ENCODE measurements around the gene CYSTM1. TPM values are rescaled to one million over a fixed set of nuclear protein-coding genes. Genes with fewer than 3 reads are reported as not detected.
A peak's percentile ranks its signal among the peaks of the same experiment; 100 is the strongest.

The CYSTM1 gene
- total and polyA plus RNA-seq, 4 experiments from 2014 or later = 5.0 to 21.1 (median 9.5) TPM

DNA sequence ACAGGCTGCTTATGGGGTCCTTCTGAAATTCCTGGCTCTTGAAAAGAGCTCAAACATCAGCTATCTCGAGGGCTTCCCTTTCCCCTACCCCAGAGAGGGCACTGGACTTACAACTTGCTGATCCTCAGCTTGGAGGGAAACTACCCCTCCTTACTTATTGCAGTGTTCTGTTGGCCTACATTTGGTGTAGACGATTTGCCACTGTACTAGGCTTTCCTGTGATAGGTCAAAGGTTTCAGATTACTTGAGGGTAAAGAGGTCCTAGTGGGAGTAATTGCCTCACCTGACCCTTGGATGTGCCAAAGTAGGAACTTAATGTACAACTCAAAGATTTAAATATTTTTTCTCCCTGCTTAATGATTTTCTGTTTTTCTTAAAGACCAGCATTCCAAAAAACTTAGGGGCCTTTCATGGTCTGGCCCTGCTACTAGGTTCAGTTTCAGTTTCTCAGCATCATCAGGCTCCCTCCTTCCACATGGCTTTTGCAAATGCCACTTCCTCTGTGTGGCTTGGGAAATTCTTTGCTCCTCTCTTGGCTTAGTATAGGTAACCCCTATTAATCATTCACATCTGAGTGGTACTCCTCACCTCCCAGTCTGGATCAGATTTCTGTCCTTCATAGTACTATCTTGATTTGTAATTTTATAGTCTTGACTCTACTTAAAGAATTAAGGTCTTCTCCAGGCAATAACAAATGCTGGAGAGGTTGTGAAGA is 32.4 kb downstream of the CYSTM1 start:
- H3K27ac Mint-ChIP-seq = no peak overlapping the region
- no peak for DNase-seq
- ChIA-PET CTCF (ENCODE audit: partially characterized antibody) (no interaction called here), POLR2A (ENCODE audit: partially characterized antibody) (no interaction called here)
- Histone ChIP-seq H3K4me3 (ENCODE audit: low read length in 2 of 2) (no peak overlapping the region), H3K36me3 (ENCODE audit: insufficient read depth, low read length) (no peaks in the 10 kb centered on the region), H3K27me3 (ENCODE audit: insufficient read depth, low read length) (no peaks in the 10 kb centered on the region), H3K9me3 (ENCODE audit: control insufficient read depth in 1 of 2, low read length in 2 of 2) (no peaks in the 10 kb centered on the region), H3K4me1 (ENCODE audit: insufficient read depth, low read length) (no peaks in the 10 kb centered on the region), H3K27ac (ENCODE audit: low read depth, low read length) (no peak overlapping the region)
- no peak overlapping the region for H3K4me3 Mint-ChIP-seq
- no peaks in the 10 kb centered on the region for H3K9me3 Mint-ChIP-seq
- H3K36me3 Mint-ChIP-seq = peaks cover 0 to 4% of the 10 kb centered on the region in 2 donors
- no peaks in the 10 kb centered on the region for H3K4me1 Mint-ChIP-seq
- no peaks in the 10 kb centered on the region for H3K27me3 Mint-ChIP-seq
- intact Hi-C loops (cut with micrococcal nuclease) = no loop called here

DNA sequence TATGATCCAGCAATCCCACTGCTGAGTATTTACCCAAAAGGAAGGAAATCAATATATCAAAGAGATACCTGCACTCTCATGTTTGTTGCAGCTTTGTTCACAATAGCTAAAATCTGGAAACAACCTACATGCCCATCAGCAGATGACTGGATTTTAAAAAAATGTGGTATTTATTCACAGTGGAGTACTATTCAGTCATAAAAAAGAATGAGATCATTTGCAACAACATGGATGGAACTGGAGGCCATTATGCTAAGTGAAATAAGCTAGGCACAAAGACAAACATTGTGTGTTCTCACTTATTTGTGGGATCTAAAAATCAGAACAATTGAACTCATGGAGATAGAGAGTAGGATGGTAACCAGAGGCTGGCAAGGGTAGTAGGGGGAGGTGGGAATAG is 33.1 kb downstream of the CYSTM1 start:
- DNase-seq = no peak
- Mint-ChIP-seq H3K27ac (peak overlapping the region in 1 of 7 donors; percentile 54), H3K9me3 (no peaks in the 10 kb centered on the region), H3K36me3 (peaks cover 0 to 4% of the 10 kb centered on the region in 2 donors), H3K4me1 (no peaks in the 10 kb centered on the region), H3K4me3 (no peak overlapping the region), H3K27me3 (no peaks in the 10 kb centered on the region)
- intact Hi-C loops (cut with micrococcal nuclease) = no loop called here
- no peak overlapping the region for H3K4me3 ChIP-seq (ENCODE audit: low read length in 2 of 2)
- H3K27ac ChIP-seq (ENCODE audit: low read depth, low read length) = no peak overlapping the region
- H3K36me3 ChIP-seq (ENCODE audit: insufficient read depth, low read length) = no peaks in the 10 kb centered on the region
- ChIA-PET CTCF (ENCODE audit: partially characterized antibody) (no interaction called here), POLR2A (ENCODE audit: partially characterized antibody) (no interaction called here)
- no peaks in the 10 kb centered on the region for H3K4me1 ChIP-seq (ENCODE audit: insufficient read depth, low read length)
- no peaks in the 10 kb centered on the region for H3K27me3 ChIP-seq (ENCODE audit: insufficient read depth, low read length)
- no peaks in the 10 kb centered on the region for H3K9me3 ChIP-seq (ENCODE audit: control insufficient read depth in 1 of 2, low read length in 2 of 2)

DNA sequence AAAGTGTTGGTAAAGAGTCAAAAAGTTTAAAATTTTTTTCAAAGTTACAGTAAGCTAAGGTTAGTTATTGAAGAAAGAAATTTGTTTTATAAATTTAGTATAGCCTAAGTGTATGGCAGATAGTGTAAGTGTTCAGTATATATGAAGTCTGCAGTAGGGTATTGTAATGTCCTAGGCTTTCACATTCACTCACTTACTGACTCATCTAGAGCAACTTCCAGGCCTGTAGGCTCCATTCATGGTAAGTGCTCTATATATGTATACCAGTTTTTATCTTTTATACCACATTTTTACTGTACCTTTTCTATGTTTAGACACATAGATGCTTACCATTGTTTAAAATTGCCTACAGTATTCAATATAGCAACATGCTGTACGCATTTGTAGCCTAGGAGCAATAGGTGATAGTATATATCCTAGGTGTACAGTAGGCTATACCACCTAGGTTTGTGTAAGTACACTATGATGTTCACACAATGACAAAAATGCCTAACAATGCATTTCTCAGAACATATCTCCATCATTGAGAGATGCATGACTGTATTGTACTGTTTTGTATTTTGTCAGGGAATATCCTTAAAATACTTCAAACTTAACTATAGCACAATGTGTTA is 38.5 kb downstream of the CYSTM1 start:
- H3K36me3 ChIP-seq (ENCODE audit: insufficient read depth, low read length) = no peaks in the 10 kb centered on the region
- no peaks in the 10 kb centered on the region for H3K9me3 ChIP-seq (ENCODE audit: control insufficient read depth in 1 of 2, low read length in 2 of 2)
- H3K4me3 Mint-ChIP-seq = no peak overlapping the region
- H3K27ac ChIP-seq (ENCODE audit: low read depth, low read length) = no peak overlapping the region
- no peaks in the 10 kb centered on the region for H3K4me1 ChIP-seq (ENCODE audit: insufficient read depth, low read length)
- DNase-seq = no peak
- H3K4me1 Mint-ChIP-seq = peaks cover 0 to 12% (median 4%) of the 10 kb centered on the region in 4 donors
- H3K9me3 Mint-ChIP-seq = no peaks in the 10 kb centered on the region
- H3K27me3 Mint-ChIP-seq = no peaks in the 10 kb centered on the region
- ChIA-PET POLR2A (ENCODE audit: partially characterized antibody) (no interaction called here), CTCF (ENCODE audit: partially characterized antibody) (no interaction called here)
- no peaks in the 10 kb centered on the region for H3K27me3 ChIP-seq (ENCODE audit: insufficient read depth, low read length)
- intact Hi-C loops (cut with micrococcal nuclease) = no loop called here
- no peak overlapping the region for H3K27ac Mint-ChIP-seq
- no peak overlapping the region for H3K4me3 ChIP-seq (ENCODE audit: low read length in 2 of 2)
- H3K36me3 Mint-ChIP-seq = no peaks in the 10 kb centered on the region

DNA sequence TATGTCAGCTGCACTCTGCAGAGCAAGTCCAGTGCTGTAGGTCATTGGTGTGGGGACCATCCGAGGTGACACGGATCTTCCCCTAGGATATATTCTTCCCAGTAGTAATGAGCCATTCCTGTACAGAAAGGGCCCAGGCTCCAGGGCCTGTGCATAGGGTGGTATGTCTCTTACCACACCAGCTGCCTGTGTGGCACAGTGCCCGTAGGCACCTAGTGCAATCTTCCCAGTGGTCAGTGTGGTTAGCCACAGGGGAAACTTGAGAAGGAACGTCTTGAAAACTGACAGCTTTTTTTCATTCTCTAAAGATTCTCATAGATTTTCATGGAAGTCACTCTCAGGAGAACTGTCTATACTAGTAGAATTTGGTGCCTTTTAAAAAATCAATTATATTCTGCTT is 39.8 kb downstream of the CYSTM1 start:
- Mint-ChIP-seq H3K4me1 (peaks cover 0 to 12% (median 4%) of the 10 kb centered on the region in 4 donors), H3K9me3 (no peaks in the 10 kb centered on the region), H3K4me3 (no peak overlapping the region), H3K27me3 (no peaks in the 10 kb centered on the region), H3K27ac (peak overlapping the region in 1 of 7 donors; percentile 15), H3K36me3 (no peaks in the 10 kb centered on the region)
- ChIA-PET POLR2A (ENCODE audit: partially characterized antibody) (no interaction called here), CTCF (ENCODE audit: partially characterized antibody) (interaction anchor here (0.6 kb wide), 1 partner anchor 38 kb away, joined by 3 read pairs; no protein-coding TSS in a partner anchor)
- Histone ChIP-seq H3K36me3 (ENCODE audit: insufficient read depth, low read length) (no peaks in the 10 kb centered on the region), H3K4me1 (ENCODE audit: insufficient read depth, low read length) (no peaks in the 10 kb centered on the region), H3K9me3 (ENCODE audit: control insufficient read depth in 1 of 2, low read length in 2 of 2) (no peaks in the 10 kb centered on the region), H3K4me3 (ENCODE audit: low read length in 2 of 2) (no peak overlapping the region), H3K27me3 (ENCODE audit: insufficient read depth, low read length) (no peaks in the 10 kb centered on the region), H3K27ac (ENCODE audit: low read depth, low read length) (no peak overlapping the region)
- DNase-seq = no peak
- intact Hi-C loops (cut with micrococcal nuclease) = no loop called here

DNA sequence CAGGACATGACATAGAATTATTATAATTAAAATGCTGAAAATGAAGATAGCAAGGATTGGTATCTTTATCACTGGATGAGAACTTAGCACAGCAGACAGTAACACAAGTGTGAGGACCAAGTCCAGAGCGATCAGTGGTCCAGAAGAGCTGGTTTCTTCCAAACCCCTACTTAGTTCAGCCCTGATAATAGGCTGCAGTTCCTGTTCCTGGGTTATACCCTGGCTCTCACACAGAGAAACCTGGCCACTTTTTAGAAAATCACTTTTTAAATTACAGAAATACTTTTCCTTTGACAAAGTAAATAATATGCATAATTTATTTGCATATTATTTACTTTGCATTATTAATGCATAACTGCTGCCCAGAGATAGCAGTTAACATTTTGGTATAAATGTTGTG is 40.3 kb downstream of the CYSTM1 start:
- ChIA-PET CTCF (ENCODE audit: partially characterized antibody) (interaction anchor here (1.3 kb wide), 1 partner anchor 30 kb away, joined by 3 read pairs; no protein-coding TSS in a partner anchor), POLR2A (ENCODE audit: partially characterized antibody) (no interaction called here)
- Histone ChIP-seq H3K36me3 (ENCODE audit: insufficient read depth, low read length) (no peaks in the 10 kb centered on the region), H3K27ac (ENCODE audit: low read depth, low read length) (no peak overlapping the region), H3K9me3 (ENCODE audit: control insufficient read depth in 1 of 2, low read length in 2 of 2) (no peaks in the 10 kb centered on the region), H3K27me3 (ENCODE audit: insufficient read depth, low read length) (no peaks in the 10 kb centered on the region), H3K4me1 (ENCODE audit: insufficient read depth, low read length) (no peaks in the 10 kb centered on the region), H3K4me3 (ENCODE audit: low read length in 2 of 2) (no peak overlapping the region)
- H3K9me3 Mint-ChIP-seq = no peaks in the 10 kb centered on the region
- H3K27ac Mint-ChIP-seq = peak overlapping the region in 1 of 7 donors; percentile 15
- H3K4me3 Mint-ChIP-seq = no peak overlapping the region
- intact Hi-C loops (cut with micrococcal nuclease) = no loop called here
- no peak for DNase-seq
- H3K36me3 Mint-ChIP-seq = no peaks in the 10 kb centered on the region
- H3K27me3 Mint-ChIP-seq = no peaks in the 10 kb centered on the region
- peaks cover 2 to 12% (median 4%) of the 10 kb centered on the region in 4 donors for H3K4me1 Mint-ChIP-seq

DNA sequence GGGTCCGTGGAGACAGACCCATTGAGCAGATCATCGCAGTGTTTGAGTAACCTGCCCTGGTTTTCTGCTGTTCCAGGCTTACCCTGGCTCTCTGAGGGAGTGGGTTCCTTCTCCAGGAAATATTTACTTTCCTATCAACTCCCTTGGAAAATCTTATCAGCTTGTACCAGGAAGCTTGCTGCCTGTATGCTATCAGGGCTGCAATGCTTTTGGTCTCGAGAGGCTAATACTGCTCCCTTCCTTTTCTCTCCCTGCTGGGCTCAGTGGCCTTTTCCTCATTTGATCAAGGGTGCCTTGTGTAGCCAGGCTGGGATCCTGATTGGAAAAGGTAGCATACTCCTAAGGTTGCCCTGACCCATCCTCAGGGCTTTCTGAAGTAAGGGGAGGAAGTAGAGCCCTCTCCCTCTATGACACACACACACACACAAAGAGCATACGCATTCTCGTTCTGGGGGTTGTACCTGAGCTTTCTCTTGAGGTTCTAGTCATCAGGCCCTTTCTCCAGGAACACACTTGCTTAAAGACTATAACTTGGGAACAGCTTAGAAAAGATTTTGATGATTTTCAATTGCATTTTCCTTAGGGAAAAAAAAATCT is 41.6 kb downstream of the CYSTM1 start:
- CTCF ChIA-PET (ENCODE audit: partially characterized antibody) = interaction anchor here (1.3 kb wide), 1 partner anchor 29 kb away, joined by 3 read pairs; no protein-coding TSS in a partner anchor
- Histone ChIP-seq H3K27me3 (ENCODE audit: insufficient read depth, low read length) (no peaks in the 10 kb centered on the region), H3K4me1 (ENCODE audit: insufficient read depth, low read length) (no peaks in the 10 kb centered on the region), H3K9me3 (ENCODE audit: control insufficient read depth in 1 of 2, low read length in 2 of 2) (no peaks in the 10 kb centered on the region), H3K27ac (ENCODE audit: low read depth, low read length) (no peak overlapping the region), H3K4me3 (ENCODE audit: low read length in 2 of 2) (no peak overlapping the region), H3K36me3 (ENCODE audit: insufficient read depth, low read length) (no peaks in the 10 kb centered on the region)
- intact Hi-C loops (cut with micrococcal nuclease) = no loop called here
- no peaks in the 10 kb centered on the region for H3K9me3 Mint-ChIP-seq
- POLR2A ChIA-PET (ENCODE audit: partially characterized antibody) = no interaction called here
- H3K4me3 Mint-ChIP-seq = no peak overlapping the region
- no peaks in the 10 kb centered on the region for H3K27me3 Mint-ChIP-seq
- H3K27ac Mint-ChIP-seq = no peak overlapping the region
- peaks cover 2 to 12% (median 4%) of the 10 kb centered on the region in 4 donors for H3K4me1 Mint-ChIP-seq
- no peak for DNase-seq
- no peaks in the 10 kb centered on the region for H3K36me3 Mint-ChIP-seq

DNA sequence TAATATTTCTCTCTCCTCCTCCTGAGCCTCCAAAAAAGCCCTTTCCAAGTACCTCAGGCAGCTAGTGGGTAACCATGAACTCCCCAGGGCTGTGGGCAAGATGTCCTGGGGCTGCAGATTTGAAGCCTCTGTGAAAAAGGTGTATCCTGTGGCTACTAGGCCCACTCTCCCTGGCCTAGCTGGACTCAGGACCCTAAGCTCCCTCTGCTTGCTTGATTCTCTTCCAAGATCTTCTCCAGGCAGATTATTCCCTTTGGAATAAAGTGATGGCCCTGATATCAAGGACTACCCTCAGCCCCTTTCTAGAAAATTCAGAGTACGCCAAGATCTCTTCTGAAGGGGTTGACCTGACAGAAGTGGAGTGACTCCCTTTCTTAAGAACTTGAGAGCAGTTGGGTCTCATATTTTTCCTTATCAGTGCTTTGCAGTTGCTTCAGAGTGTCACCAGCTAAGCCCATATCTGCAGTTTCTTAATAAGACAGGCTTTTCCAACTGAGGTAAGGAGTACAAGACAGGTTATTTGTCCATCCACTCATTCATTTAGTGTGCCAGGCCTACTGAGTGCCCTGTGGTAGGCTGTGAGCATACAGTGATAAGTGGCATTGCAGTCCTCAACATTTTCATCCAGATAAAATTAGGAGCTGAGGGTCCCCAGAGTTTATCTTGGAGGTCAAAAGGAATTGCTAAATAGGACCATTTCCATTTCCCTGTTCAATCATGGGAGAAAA is 42.5 kb downstream of the CYSTM1 start:
- Histone ChIP-seq H3K9me3 (ENCODE audit: control insufficient read depth in 1 of 2, low read length in 2 of 2) (no peaks in the 10 kb centered on the region), H3K27ac (ENCODE audit: low read depth, low read length) (no peak overlapping the region), H3K4me1 (ENCODE audit: insufficient read depth, low read length) (no peaks in the 10 kb centered on the region), H3K4me3 (ENCODE audit: low read length in 2 of 2) (no peak overlapping the region), H3K27me3 (ENCODE audit: insufficient read depth, low read length) (no peaks in the 10 kb centered on the region), H3K36me3 (ENCODE audit: insufficient read depth, low read length) (no peaks in the 10 kb centered on the region)
- peaks cover 2 to 12% (median 4%) of the 10 kb centered on the region in 4 donors for H3K4me1 Mint-ChIP-seq
- H3K9me3 Mint-ChIP-seq = no peaks in the 10 kb centered on the region
- CTCF ChIA-PET (ENCODE audit: partially characterized antibody) = no interaction called here
- H3K27me3 Mint-ChIP-seq = no peaks in the 10 kb centered on the region
- POLR2A ChIA-PET (ENCODE audit: partially characterized antibody) = no interaction called here
- DNase-seq = no peak
- peaks cover 0 to 3% of the 10 kb centered on the region in 2 donors for H3K36me3 Mint-ChIP-seq
- H3K27ac Mint-ChIP-seq = peak overlapping the region in 1 of 7 donors; percentile 26
- H3K4me3 Mint-ChIP-seq = no peak overlapping the region
- intact Hi-C loops (cut with micrococcal nuclease) = no loop called here

Data from CD4-positive, alpha-beta memory T cell (primary cell).